Rectal smooth muscle tissue (tissue), 1 donor: ENCODE measurements around the gene FAM43A.
A peak's percentile ranks its signal among the peaks of the same experiment; 100 is the strongest.

Source experiments
- H3K27ac ChIP-seq: one replicate; pipeline ENCODE4 v1.7.0; 2013; ENCODE audit warnings: low read depth, low read length, inconsistent platforms
- H3K27me3 ChIP-seq: one replicate; pipeline ENCODE4 v1.7.0; 2013; ENCODE audit warnings: low read length; ENCODE audit not compliant: control insufficient read depth, insufficient read depth
- H3K36me3 ChIP-seq: one replicate; pipeline ENCODE4 v1.7.0; 2013; ENCODE audit warnings: low read length; ENCODE audit not compliant: control insufficient read depth, insufficient read depth
- H3K4me1 ChIP-seq: one replicate; pipeline ENCODE4 v1.7.0; 2013; ENCODE audit warnings: low read length; ENCODE audit not compliant: control insufficient read depth, insufficient read depth
- H3K4me3 ChIP-seq: one replicate; pipeline ENCODE4 v1.7.0; 2013; ENCODE audit warnings: low read length
- H3K9ac ChIP-seq: one replicate; pipeline ENCODE4 v1.7.0; 2013; ENCODE audit warnings: low read length

FAM43A gene

DNA sequence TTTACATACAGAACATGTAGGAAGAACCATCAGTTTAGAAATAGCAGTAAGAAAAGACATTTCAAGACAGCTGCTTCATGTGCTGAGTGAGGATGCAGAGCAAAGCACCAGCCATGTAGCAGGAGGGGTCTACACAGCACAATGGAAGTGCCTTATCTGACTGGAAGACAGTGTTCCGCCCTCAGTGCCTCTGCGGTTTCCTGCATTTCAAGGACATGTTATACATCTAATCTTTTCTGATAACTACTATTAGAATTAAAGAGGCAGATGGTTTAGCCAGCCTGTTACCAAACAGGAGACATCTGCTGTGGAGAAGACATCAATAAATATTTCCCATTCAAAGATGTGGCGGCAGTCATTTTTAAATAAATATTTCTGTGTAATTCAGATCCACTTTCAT is 24.3 kb upstream of the FAM43A start:
- H3K4me3 ChIP-seq = no peak overlapping the region
- H3K27me3 ChIP-seq = no peaks in the 10 kb centered on the region
- no peak overlapping the region for H3K27ac ChIP-seq
- no peaks in the 10 kb centered on the region for H3K4me1 ChIP-seq
- no peak overlapping the region for H3K9ac ChIP-seq
- H3K36me3 ChIP-seq = peaks cover 28% of the 10 kb centered on the region

DNA sequence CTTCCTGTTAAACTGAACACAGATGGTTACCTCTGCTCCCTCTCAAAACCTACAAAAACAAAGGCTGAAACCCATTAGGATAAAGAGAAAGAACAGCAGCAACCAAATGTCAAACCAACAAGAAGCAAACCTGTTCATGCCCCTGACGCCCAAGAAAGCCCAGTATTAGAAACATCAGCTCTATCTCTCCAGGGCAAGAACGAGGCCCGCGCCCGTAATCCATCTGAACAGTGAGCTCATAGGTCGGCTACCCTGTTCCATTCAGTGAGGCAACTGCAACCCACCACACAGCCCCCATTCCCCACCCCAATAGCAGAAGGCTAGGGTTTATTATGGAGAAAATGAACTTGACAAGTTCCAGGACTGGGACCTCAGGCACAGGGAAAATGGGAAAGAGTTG is 23.7 kb upstream of the FAM43A start:
- Histone ChIP-seq H3K9ac (no peak overlapping the region), H3K36me3 (peaks cover 28% of the 10 kb centered on the region)

DNA sequence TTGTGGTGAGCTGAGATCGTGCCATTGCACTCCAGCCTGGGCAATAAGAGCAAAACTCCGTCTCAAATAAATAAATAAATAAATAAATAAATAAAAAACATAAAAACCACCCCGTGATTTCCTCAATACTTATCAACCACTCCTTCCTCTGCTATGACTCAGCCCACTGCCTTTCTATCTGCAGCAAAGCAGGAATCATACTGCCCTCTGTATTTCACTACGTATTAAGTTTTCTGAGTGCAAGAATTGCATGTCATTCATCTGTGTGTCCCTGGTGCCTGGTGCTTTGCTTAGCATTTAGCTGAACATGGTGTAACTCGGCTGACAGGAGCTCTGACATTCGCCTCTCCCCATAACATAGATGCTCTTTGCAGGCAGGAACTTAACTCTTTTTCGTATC is 20.8 kb upstream of the FAM43A start:
- Histone ChIP-seq H3K9ac (no peak overlapping the region), H3K4me3 (no peak overlapping the region), H3K27ac (no peak overlapping the region), H3K27me3 (no peaks in the 10 kb centered on the region), H3K36me3 (peaks cover 21% of the 10 kb centered on the region), H3K4me1 (no peaks in the 10 kb centered on the region)

More for the DNA sequence above, 23.7 kb upstream of the FAM43A start:
- no peaks in the 10 kb centered on the region for H3K27me3 ChIP-seq
- H3K27ac ChIP-seq = no peak overlapping the region
- H3K4me3 ChIP-seq = no peak overlapping the region
- H3K4me1 ChIP-seq = no peaks in the 10 kb centered on the region

DNA sequence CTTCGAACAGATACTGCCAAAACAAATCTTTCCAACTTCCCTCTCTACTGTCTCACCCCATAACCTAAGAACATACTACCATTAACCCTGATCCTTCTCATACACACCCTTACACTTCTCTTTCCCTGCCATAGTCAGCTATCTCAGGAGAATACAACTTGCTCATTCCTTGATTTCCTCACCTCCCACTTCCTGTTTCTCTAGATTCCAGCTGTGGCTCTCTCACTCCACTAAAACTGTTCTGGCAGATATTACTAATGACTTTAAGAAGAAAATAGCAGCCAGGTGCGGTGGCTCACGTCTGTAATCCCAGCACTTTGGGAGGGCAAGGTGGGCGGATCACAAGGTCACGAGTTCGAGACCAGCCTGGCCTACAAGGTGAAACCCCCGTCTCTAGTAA is 18.3 kb upstream of the FAM43A start:
- Histone ChIP-seq H3K4me1 (peaks cover 3% of the 10 kb centered on the region), H3K4me3 (no peak overlapping the region), H3K27ac (no peak overlapping the region), H3K9ac (no peak overlapping the region), H3K36me3 (peaks cover 8% of the 10 kb centered on the region), H3K27me3 (no peaks in the 10 kb centered on the region)

DNA sequence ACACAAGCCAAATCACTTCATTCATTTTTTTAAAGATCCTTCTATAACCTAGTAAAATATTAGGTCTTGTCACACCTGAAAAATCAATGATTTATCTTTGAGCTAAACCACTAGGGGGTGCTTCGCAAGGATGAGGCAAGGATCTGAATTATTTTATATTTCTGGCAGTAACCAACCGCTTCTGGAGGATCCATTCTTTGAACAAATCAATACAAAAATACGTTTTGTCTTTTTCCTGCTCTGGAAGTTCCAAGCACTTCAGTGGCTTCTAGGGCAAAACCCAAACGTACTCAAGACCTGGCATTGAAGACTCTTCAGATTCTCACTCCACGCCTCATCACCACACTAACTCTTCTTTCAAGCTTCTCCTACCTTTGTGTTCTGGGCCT is 14.2 kb upstream of the FAM43A start:
- peak overlapping the region; percentile 16 for H3K9ac ChIP-seq
- peak overlapping the region; percentile 94 for H3K27ac ChIP-seq
- H3K4me1 ChIP-seq = peaks cover 5% of the 10 kb centered on the region
- peak overlapping the region; percentile 89 for H3K4me3 ChIP-seq
- H3K36me3 ChIP-seq = no peaks in the 10 kb centered on the region
- H3K27me3 ChIP-seq = no peaks in the 10 kb centered on the region

DNA sequence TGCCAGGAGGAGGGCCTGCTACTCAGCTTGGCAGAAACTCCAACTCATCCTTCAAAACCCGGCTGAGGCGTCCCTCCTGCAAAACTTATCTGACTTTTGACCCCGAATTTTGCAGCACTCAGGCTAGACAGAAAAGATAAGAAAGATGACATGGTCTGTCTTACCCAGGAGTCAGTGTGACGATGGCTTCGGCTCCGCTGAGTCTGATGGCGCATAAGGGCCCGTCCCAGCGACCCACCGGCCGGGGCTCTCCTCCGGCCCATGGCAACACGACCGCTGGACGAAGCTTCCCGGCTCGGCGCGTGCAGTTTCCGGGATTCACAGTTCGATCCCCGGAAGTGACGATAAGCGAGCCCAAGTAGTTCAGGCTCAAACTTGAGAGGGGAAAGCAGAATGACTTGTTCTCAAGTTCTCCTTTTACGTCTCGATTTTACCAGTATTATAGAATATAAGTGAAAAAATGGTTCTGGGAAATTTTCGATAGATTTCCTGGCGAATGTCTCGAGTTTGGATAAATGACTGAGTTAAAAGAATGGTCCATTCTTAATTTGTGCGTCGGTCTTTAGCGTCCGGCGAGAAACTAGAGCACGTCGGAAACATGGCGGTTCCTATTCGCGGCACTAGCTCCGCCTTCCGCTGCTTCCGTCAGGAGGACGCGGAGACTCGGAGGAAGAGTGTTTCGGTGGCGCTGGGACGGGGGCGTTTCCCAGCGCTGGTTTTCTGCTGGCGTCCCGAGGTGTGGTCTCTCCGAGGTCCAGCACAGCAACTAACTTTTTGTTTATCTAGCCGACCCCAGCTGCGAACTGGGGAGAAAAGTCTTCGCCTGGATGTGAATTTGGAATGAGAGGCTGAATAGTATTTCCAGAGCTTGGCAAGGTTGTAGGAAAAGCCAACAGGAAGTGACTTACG is 13.5 kb upstream of the FAM43A start, which contains the start of gene LSG1:
Gene LSG1, minus strand, starts transcription at position 292 of the 909 bp plus-strand sequence. Its CDS starts 29 bp downstream, at position 263.
- Histone ChIP-seq H3K36me3 (no peaks in the 10 kb centered on the region), H3K27ac (peak within 1 kb of the TSS; percentile 94), H3K9ac (peak within 1 kb of the TSS; percentile 16), H3K27me3 (no peaks in the 10 kb centered on the region), H3K4me3 (peak within 1 kb of the TSS; percentile 89), H3K4me1 (peaks cover 5% of the 10 kb centered on the region)

DNA sequence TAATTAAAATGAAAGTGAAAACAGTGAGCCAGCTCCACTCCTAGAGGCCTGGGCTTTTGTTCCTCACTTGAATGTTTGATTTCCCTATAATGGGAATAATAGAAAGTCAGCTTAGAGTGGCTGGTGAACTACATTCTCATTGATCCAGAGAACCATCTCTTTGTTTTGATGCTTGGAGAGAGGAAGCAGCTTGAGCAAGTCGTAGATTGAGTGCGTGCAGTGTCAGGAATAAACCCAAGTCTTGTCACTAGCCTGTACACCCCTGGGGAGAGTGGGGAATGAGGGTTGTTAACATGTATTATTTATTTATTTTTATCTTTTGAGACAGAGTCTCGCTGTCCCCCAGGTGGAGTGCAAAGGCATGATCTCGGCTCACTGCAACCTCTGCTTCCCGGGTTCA is 12.8 kb upstream of the FAM43A start:
- H3K4me1 ChIP-seq = peaks cover 5% of the 10 kb centered on the region
- H3K27ac ChIP-seq = peak overlapping the region; percentile 94
- H3K9ac ChIP-seq = no peak overlapping the region
- H3K36me3 ChIP-seq = no peaks in the 10 kb centered on the region
- H3K4me3 ChIP-seq = peak overlapping the region; percentile 89
- no peaks in the 10 kb centered on the region for H3K27me3 ChIP-seq

DNA sequence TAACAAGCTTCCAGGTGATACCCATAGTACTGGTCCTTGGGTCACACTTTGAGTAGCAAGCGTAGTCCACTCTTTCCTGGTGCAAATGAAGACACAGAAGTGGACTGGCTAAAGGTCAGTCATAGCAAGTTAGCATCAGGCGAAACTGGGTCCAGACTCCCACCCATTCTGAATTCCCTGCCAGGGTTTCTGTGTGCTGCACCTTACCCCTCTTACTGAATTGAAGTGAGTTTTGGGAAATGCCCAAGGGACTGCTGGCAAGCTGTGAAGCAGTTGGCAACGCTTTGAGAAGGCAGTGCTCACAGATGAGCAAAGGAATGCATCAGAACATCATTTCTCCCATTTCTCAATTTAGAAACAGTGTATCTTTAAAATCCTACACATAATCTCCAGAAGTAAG is 11.9 kb upstream of the FAM43A start:
- H3K27ac ChIP-seq = no peak overlapping the region
- H3K27me3 ChIP-seq = no peaks in the 10 kb centered on the region
- H3K9ac ChIP-seq = no peak overlapping the region
- no peak overlapping the region for H3K4me3 ChIP-seq
- peaks cover 5% of the 10 kb centered on the region for H3K4me1 ChIP-seq
- H3K36me3 ChIP-seq = no peaks in the 10 kb centered on the region

DNA sequence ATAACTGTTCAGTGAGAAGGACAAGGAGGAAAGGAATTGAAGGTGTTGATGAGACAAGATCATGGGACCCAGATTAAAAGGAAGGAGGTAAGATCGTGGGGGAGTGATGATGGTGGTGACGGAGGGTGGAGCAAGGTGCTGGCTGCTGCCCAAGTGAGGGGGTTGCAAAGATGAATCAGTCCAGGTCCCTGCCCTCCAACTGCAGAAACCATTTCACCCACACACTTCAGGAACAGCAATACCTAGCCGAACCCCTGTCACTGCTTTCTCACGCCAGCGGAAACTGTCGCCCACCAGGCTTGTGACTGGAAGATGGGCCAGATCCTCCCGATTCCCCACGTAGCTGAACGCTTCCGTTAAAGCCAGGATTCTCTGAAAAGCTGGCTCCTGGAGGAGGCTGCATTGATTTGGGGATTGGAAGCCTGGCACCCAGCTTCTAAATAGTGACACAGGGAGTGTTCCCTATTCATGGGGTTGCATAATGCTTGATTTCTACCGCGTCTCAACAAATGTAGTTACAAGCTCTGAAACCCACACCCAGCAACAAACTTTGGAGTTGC is 10.5 kb upstream of the FAM43A start:
- no peak overlapping the region for H3K27ac ChIP-seq
- no peak overlapping the region for H3K9ac ChIP-seq
- H3K4me3 ChIP-seq = no peak overlapping the region
- no peaks in the 10 kb centered on the region for H3K36me3 ChIP-seq
- H3K27me3 ChIP-seq = no peaks in the 10 kb centered on the region
- peaks cover 5% of the 10 kb centered on the region for H3K4me1 ChIP-seq

DNA sequence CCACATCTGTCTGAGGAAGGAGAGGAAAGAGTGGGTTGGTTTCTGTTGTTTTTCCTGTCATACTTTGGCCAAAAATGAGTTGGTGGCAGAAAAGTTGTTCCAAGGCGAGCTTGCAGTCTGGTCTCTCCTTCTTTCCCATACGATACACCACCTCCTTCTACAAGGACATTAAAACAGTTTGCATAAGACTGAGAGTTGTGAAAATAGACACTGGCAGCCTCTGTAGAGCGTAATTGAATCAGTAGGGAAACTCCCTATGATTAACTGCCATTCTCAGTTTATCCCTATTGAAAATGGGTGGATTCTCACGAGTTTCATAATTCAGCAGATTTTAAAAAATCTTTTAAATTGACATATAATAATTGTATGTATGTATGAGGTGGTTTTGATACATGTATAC is 10.0 kb upstream of the FAM43A start:
- Histone ChIP-seq H3K4me1 (peaks cover 5% of the 10 kb centered on the region), H3K27me3 (no peaks in the 10 kb centered on the region), H3K4me3 (no peak overlapping the region), H3K27ac (no peak overlapping the region), H3K9ac (no peak overlapping the region), H3K36me3 (no peaks in the 10 kb centered on the region)

DNA sequence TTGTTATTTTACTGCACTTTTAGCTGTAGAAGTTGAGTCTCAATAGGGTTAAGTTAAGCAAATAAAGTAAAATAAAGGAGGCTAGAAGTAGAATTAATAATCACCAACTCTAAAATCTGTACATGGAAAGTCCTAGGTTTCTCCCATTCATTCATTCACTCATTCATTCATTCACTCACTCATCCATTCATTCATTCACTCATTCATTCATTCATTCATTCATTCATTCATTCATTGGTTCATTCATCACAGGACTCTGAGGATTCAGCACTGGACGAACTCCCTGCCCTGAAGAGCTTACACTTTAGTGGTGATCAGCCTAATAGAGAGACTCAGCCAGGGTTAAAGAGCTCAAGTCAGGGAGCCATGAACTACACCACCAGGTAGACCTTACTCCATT is 9.2 kb upstream of the FAM43A start:
- Histone ChIP-seq H3K27me3 (no peaks in the 10 kb centered on the region), H3K9ac (no peak overlapping the region), H3K36me3 (no peaks in the 10 kb centered on the region), H3K4me3 (no peak overlapping the region), H3K27ac (no peak overlapping the region), H3K4me1 (peaks cover 2% of the 10 kb centered on the region)

DNA sequence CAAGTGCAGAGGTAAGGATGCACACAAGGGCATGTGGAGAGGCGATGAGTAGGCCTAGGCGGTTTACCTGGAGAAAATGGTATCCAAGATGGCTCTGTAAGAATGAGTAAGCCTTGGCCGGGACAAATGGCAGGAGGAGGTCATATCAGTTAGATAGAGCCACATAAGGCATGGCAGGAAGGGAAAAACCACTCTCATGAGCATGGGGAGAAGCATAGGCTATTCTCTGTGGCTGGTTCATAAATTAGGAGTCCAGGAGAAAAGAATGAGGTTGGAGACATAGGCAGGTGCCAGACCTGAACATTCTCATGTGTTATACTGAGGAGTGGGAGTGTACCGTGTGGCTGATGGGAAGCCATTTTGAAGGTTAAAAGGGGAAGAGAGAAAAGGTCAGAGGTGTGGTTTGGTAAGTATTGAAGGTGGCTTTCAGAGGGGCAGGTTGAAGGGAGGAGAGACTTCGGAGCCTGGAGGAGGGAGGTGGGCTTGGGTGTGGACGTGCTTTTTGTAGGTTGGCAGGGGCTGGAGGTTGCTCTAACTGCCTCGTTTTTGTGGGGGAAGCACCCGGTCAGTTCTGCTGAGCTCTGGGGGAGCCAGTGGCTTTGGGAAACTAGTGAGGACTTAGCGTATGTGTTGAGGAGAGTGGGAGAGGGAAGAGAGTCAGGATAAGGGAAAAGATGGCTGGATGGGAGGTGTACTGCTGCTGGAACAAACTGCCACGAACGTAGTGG is 4.6 kb upstream of the FAM43A start:
- Histone ChIP-seq H3K27me3 (no peaks in the 10 kb centered on the region), H3K36me3 (no peaks in the 10 kb centered on the region), H3K4me1 (peaks cover 3% of the 10 kb centered on the region), H3K9ac (no peak overlapping the region), H3K27ac (no peak overlapping the region), H3K4me3 (no peak overlapping the region)
